ENCODE results near the gene HTR3B.

GRCh38 chr11:113888848-113889247 lies 15.7 kb upstream of the HTR3B start:
- TF ChIP-seq CTCF (IDR thresholded peaks at IDR 0.05; ENCODE audit: low read depth, low read length, poor library complexity, severe bottlenecking) (no peak), EZH2phosphoT487 (IDR thresholded peaks at IDR 0.05; ENCODE audit: borderline replicate concordance, low read length) (no peak)

Data from DOHH2 (cell line).